ENCODE data around the gene IL5RA. TPM values are rescaled to one million over a fixed set of nuclear protein-coding genes. Genes with fewer than 3 reads are reported as not detected.

IL5RA gene
- polyA plus RNA-seq, 1 experiment: not detected

GRCh38 chr3:3107181-3107580 lies 3.0 kb downstream of the IL5RA start:
- Histone ChIP-seq H3K4me3 (ENCODE audit: low read depth, low read length) (no peak overlapping the region), H3K27me3 (ENCODE audit: control insufficient read depth, insufficient read depth, low read length) (no peaks in the 10 kb centered on the region), H3K36me3 (ENCODE audit: control insufficient read depth, insufficient read depth, low read length) (no peaks in the 10 kb centered on the region)
- DNase-seq (ENCODE audit: low read depth): no peak
- TF ChIP-seq CTCF (IDR thresholded peaks at IDR 0.05; ENCODE audit: insufficient read depth, low read depth, low read length): no peak
- ChIA-PET POLR2A (no interaction called here), CTCF (no interaction called here)

- H3K36me3 ChIP-seq (ENCODE audit: control insufficient read depth, insufficient read depth, low read length): no peaks in the 10 kb centered on the region
- H3K4me3 ChIP-seq (ENCODE audit: low read depth, low read length): no peak overlapping the region
- no peaks in the 10 kb centered on the region for H3K27me3 ChIP-seq (ENCODE audit: control insufficient read depth, insufficient read depth, low read length)
- TF ChIP-seq CTCF (IDR thresholded peaks at IDR 0.05; ENCODE audit: insufficient read depth, low read depth, low read length): no peak
- ChIA-PET POLR2A (no interaction called here), CTCF (no interaction called here)
- DNase-seq (ENCODE audit: low read depth): no peak
Observed at GRCh38 chr3:3105815-3106214, 4.4 kb downstream of the IL5RA start.

- no peak for TF ChIP-seq CTCF (IDR thresholded peaks at IDR 0.05; ENCODE audit: insufficient read depth, low read depth, low read length)
- Histone ChIP-seq H3K36me3 (ENCODE audit: control insufficient read depth, insufficient read depth, low read length) (no peaks in the 10 kb centered on the region), H3K27me3 (ENCODE audit: control insufficient read depth, insufficient read depth, low read length) (no peaks in the 10 kb centered on the region), H3K4me3 (ENCODE audit: low read depth, low read length) (no peak overlapping the region)
- no peak for DNase-seq (ENCODE audit: low read depth)
- ChIA-PET CTCF (interaction anchor here (0.6 kb wide), 1 partner anchor 1757 kb away, joined by 3 read pairs; no protein-coding TSS in a partner anchor), POLR2A (no interaction called here)
Observed at GRCh38 chr3:3105246-3105645, 4.9 kb downstream of the IL5RA start.

- ChIA-PET CTCF (no interaction called here), POLR2A (no interaction called here)
- DNase-seq (ENCODE audit: low read depth): no peak
- H3K4me3 ChIP-seq (ENCODE audit: low read depth, low read length): no peak overlapping the region
- no peak for TF ChIP-seq CTCF (IDR thresholded peaks at IDR 0.05; ENCODE audit: insufficient read depth, low read depth, low read length)
- H3K27me3 ChIP-seq (ENCODE audit: control insufficient read depth, insufficient read depth, low read length): no peaks in the 10 kb centered on the region
- no peaks in the 10 kb centered on the region for H3K36me3 ChIP-seq (ENCODE audit: control insufficient read depth, insufficient read depth, low read length)
Observed at GRCh38 chr3:3102751-3103150, 7.4 kb downstream of the IL5RA start.

GRCh38 chr3:3101660-3102458 lies 8.3 kb downstream of the IL5RA start:
- DNase-seq (ENCODE audit: low read depth): no peak
- H3K36me3 ChIP-seq (ENCODE audit: control insufficient read depth, insufficient read depth, low read length): no peaks in the 10 kb centered on the region
- H3K4me3 ChIP-seq (ENCODE audit: low read depth, low read length): no peak overlapping the region
- CTCF ChIA-PET: no interaction called here
- TF ChIP-seq CTCF (IDR thresholded peaks at IDR 0.05; ENCODE audit: insufficient read depth, low read depth, low read length): no peak
- POLR2A ChIA-PET: no interaction called here
- H3K27me3 ChIP-seq (ENCODE audit: control insufficient read depth, insufficient read depth, low read length): no peaks in the 10 kb centered on the region

Measured in BJ (cell line).